Activated CD8-positive, alpha-beta memory T cell treated with anti-CD3 and anti-CD28 coated beads, Interleukin-2, amount 50 U/mL, for 1 hour (primary cell): Measurements from ENCODE around the gene GLT8D1.

Source experiments
- DNase-seq: peaks from one replicate; pipeline ENCODE4 v3.0.0-alpha.2; 2020; ENCODE audit errors: extremely low read depth

Gene GLT8D1

GRCh38 chr3:52712291-52713212 lies 7.0 kb upstream of the GLT8D1 start:
- DNase-seq = no peak

- DNase-seq = no peak
Measured at GRCh38 chr3:52710512-52710911, 4.9 kb upstream of the GLT8D1 start.

- no peak for DNase-seq
Measured at GRCh38 chr3:52707585-52707984, 2.0 kb upstream of the GLT8D1 start.

GRCh38 chr3:52705438-52705687 lies 228 bp downstream of the GLT8D1 start:
- DNase-seq = no peak

GRCh38 chr3:52704611-52705437 lies 767 bp downstream of the GLT8D1 start:
- no peak for DNase-seq

- DNase-seq = no peak
Measured at GRCh38 chr3:52703341-52703740, 2.2 kb downstream of the GLT8D1 start.

GRCh38 chr3:52697632-52697965 lies 8.0 kb downstream of the GLT8D1 start:
- no peak for DNase-seq

GRCh38 chr3:52696830-52697631 lies 8.6 kb downstream of the GLT8D1 start:
- no peak for DNase-seq

GRCh38 chr3:52695798-52696671 lies 9.6 kb downstream of the GLT8D1 start:
- DNase-seq = no peak

- DNase-seq = no peak
Measured at GRCh38 chr3:52694528-52695189, 10.9 kb downstream of the GLT8D1 start.

GRCh38 chr3:52693071-52693470 lies 12.5 kb downstream of the GLT8D1 start:
- DNase-seq = no peak

GRCh38 chr3:52690560-52690959 lies 15.0 kb downstream of the GLT8D1 start:
- no peak for DNase-seq

GRCh38 chr3:52689151-52689550 lies 16.4 kb downstream of the GLT8D1 start:
- DNase-seq = no peak

- no peak for DNase-seq
Measured at GRCh38 chr3:52688266-52688665, 17.3 kb downstream of the GLT8D1 start.

- peak; percentile 66 for DNase-seq
Measured at GRCh38 chr3:52685709-52686691, 19.6 kb downstream of the GLT8D1 start, which contains the start of the genes GNL3 and PBRM1. Gene GNL3 (plus strand): TSS chr3:52686032. CDS start chr3:52686093, 61 bp downstream. Gene PBRM1 (minus strand): TSS chr3:52685913.

- DNase-seq = no peak
Measured at GRCh38 chr3:52685285-52685708, 20.3 kb downstream of the GLT8D1 start.

GRCh38 chr3:52684184-52684583 lies 21.4 kb downstream of the GLT8D1 start:
- DNase-seq = no peak

GRCh38 chr3:52683611-52684010 lies 22.0 kb downstream of the GLT8D1 start:
- no peak for DNase-seq

GRCh38 chr3:52682016-52682415 lies 23.6 kb downstream of the GLT8D1 start:
- DNase-seq = no peak
